KBM-7 (cell line): ENCODE data around the gene TRIM66.

Experiments used
- DNase-seq: peaks from one replicate; pipeline ENCODE4 v3.0.0-alpha.2; 2015
- in situ Hi-C: fragments of 300-500 bp; cut with MboI; formaldehyde crosslinking; loops from 2 replicates; pipeline ENCODE4 v1.14.3; 2020; ENCODE audit warnings: low sequenced_read_pairs, low pct_unique_long_range_greater_than_20kb, mixed read lengths

The TRIM66 gene

GRCh38 chr11:8693555-8693954 lies 11.1 kb upstream of the TRIM66 start:
- in situ Hi-C loops: no loop called here
- DNase-seq: no peak

DNA sequence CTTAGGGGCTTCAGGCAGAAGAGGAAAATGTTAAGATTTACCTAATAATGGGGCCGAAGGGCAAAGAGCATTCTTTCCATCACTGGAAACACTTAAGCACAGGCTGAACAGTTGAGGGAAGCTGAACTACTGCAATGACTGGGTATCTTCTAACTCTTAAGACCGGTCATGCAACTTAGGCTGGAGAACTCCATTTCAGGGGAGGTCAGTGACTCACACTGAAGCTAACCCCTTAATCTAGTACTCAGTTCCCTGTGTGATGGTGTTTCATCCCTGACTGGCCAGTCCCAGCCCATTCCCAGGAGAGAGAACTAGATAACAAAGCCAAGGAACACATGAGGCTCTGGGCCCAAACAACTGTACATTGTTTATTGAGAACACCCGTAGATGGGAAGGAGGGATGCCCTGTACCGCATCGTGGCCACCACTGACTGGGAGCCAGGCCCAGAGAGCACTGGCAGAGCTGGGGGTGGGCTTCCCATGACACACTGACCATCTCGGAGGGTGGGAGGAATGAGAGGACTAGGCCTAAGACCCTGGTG lies 10.6 kb upstream of the TRIM66 start:
- DNase-seq: no peak
- in situ Hi-C loops: no loop called here

GRCh38 chr11:8692417-8692816 lies 10.0 kb upstream of the TRIM66 start:
- DNase-seq: no peak
- in situ Hi-C loops: no loop called here

DNA sequence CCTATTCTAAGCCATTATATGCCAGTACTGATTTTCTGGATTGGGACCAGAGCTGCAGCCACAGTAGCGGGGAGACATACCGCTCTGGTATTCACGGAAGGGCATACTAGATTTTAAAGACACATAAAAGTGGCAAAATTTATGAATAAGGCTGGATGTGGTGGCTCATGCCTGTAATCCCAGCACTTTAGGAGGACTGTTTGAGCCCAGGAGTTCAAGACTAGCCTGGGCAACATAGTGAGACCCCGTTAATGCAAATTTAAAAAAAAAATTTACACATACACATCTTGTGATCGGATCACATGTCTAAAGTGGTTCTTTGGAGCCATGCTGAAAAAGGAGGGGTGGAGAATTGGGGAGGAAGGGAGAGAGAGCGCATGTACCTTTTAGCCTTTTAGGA lies 9.1 kb upstream of the TRIM66 start:
- DNase-seq: no peak
- in situ Hi-C loops: no loop called here

DNA sequence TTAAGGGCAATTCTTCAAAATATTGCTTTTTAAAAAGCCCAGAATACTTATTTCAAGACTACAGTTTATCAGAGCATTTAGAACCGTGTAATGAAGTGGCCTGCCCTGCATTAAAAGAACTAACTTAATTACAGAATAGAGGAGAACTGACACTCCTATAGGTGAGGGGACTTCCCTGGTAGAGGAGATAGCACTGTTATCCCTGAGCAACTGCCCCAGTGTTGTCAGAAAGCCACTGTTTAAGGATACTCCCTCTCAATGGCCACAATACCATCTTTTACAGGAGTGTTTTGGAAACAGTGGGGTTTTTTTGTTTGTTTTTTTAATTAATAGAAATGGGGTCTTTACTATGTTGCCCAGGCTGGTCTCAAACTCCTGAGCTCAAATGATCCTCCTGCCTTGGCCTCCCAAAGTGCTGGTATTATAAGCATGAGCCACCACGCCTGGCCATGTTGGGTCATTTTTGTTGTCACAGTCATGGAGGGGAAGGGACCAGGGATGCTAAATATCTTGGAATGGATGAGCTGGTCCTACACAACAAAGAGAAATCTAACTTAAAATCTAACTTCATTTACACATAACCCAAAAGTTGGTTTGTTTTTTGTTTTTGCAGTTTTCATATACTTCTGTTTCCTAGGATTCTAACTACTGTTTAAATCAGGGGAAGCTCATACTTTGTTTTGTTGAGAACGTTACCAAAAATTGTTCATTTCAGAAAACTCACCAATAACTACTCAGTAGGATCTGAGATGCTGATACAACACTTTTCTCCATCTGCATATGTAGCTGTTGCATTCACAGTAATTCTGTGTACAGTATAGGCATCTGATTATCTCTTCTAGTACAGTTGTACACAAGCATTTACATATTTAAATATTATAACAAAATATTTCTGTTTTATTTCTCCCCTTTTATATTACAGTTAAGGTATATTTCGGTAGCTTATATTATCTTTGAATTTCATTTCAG lies 8.2 kb upstream of the TRIM66 start:
- no peak for DNase-seq
- in situ Hi-C loops: no loop called here

DNA sequence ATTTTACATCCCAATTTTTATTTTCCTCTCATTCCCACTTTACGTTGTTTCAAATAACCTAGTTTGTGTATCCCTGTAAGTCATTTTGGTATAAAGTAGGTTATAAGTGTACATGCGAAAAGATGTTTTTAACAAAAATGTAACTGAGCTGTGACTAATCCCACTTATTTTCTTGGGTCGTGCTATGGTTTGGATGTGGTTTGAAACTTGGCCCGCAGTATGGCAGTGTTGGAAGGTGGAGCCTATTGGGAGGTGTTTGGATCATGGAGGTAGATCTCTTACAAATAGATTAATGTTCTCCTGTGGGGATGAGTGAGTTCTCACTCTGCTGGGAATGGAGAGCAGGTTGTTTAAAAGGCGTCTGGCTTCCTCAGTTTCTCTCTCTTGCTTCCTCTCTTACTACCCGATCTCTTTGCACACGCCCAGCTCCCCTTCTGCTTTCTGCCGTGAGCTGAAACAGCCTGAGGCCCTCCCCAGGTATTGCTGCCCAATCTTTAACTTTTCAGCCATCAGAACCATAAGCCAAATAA lies 7.3 kb upstream of the TRIM66 start:
- DNase-seq: no peak

DNA sequence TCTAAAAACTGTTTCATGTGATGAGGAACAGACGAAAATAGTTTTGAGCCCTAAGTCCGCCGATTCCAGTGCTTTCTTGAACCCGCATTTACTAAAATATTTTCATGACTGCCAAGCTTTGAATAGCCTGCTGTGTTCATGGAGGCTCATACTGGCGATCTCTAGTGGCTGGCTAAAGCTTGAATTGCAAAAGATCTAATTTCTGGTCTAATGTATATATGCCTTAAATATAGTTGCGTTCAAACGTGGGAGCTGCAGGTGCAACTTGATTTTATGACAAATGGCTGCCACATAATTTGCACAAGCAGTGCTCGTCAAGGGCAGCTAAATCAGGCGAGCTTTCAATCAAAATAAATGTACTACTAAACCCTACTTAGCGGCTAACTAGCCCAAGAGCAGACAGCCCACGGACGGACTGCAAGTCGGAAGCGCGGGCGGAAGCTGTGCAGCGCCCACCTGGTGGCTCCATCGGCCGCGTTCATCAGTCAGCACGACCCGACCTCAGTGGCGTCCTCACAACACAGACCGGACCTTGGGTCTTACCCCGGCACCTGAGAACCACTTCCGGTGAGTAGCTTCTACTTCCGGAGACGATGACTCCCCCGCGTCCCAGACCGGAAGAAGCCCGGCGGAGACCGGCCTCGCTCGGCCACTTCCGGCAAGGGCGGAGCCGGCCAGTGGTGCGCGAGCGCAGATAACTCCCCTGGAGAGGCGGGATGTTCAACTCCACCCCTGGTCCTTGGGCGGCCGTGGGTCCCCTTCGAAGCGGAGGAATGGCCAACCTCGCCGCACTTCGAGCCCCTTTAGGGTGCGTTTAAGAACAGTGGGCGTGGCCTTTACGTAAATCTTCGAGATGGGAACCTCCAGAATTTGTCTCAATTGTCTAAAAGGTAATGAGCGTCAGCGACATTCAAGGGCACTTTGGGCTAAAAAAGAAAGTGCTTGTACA lies 6.2 kb upstream of the TRIM66 start:
- in situ Hi-C loops: no loop called here
- peak; percentile 59 for DNase-seq

More for the DNA sequence above, 7.3 kb upstream of the TRIM66 start:
- in situ Hi-C loops: no loop called here

GRCh38 chr11:8686325-8686724 lies 3.9 kb upstream of the TRIM66 start:
- in situ Hi-C loops: no loop called here

GRCh38 chr11:8685820-8686219 lies 3.4 kb upstream of the TRIM66 start:
- no peak for DNase-seq
- in situ Hi-C loops: no loop called here

More at GRCh38 chr11:8686325-8686724, 3.9 kb upstream of the TRIM66 start:
- DNase-seq: no peak

- in situ Hi-C loops: no loop called here
- no peak for DNase-seq
Measured at GRCh38 chr11:8685306-8685705, 2.8 kb upstream of the TRIM66 start.

DNA sequence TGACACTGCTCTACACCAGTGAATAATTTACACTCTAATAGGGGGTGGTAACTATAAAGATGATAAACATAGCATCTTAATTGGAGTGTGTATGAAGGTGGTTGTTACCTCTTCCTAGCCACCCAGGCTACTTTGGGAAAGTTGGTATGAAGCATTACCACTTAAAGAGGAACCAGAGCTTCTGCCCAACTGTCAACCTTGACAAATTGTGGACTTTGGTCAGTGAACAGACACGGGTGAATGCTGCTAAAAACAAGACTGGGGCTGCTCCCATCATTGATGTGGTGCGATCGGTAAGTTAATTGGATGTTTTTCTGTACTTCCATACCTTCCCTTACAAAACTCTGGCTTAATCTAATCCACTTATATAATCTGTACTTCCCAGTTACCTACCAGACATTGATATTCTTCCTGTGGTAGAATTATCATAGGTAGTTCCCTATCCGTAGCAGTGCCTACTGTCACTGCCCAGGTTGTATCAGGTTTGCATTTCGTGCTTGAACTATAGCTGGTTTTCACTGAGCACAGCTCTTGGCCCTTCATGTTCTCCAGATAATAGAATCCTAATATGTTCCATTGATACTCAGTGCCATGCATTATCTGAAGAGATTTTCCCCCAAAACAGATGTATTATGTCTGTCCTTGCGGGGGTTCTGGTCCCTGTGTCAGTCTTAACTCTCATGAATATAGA lies 2.3 kb upstream of the TRIM66 start:
- in situ Hi-C loops: no loop called here
- no peak for DNase-seq

DNA sequence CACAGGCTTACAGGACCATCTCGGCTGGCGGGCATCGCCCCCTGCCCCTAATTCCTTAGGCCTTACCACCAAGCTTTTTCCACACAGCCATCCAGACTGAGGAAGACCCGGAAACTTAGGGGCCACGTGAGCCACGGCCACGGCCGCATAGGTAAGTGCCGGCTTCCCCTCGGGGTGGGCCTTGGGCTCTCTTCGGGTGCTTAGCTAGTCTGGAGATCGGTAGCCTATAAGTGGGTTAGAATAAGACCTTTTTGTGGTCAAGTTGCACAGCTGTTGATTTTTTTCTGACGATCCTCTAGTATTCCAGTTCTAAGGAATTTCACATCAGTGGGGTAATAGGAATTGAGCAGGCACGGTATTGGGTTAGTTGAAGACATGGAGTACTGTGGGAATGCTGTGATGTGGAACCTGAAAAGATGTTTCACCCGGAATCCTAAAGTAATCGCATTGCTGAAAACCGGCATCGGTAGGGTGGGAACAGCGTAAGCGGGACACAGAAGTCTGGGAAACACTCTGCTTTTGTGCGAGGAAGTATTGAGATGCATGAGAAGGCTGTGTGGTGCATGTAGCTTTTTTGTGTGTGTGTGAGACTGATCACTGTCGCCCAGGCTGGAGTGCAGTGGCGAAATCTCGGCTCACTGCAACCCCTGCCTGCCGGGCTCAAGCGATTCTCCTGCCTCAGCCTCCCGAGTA lies 796 bp upstream of the TRIM66 start:
- DNase-seq: no peak
- in situ Hi-C loops: no loop called here

- in situ Hi-C loops: no loop called here
- no peak for DNase-seq
Measured at GRCh38 chr11:8681837-8682302, 595 bp downstream of the TRIM66 start.

DNA sequence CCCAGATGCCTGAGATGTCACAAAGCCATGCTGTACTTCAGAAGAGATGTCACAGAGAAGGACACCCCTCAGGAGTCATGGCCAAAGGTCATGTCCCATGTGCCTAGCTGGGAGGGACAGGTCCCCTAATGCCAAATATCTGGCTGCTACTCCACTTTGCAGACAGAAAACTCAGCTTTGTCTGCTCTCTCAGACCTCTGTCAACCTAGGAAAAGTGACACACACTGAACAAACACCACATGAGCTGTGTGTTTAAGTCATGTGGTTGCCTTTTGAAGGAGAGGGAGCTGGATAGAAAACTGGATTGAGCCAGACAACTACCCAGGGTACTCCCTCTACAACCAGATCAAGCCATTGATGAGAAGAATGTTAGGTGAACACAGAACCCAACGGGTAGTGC lies 3.5 kb downstream of the TRIM66 start:
- DNase-seq: no peak
- in situ Hi-C loops: no loop called here

- in situ Hi-C loops: no loop called here
- no peak for DNase-seq
Measured at GRCh38 chr11:8676458-8676857, 6.0 kb downstream of the TRIM66 start.

GRCh38 chr11:8674859-8675258 lies 7.6 kb downstream of the TRIM66 start:
- in situ Hi-C loops: no loop called here
- DNase-seq: no peak

GRCh38 chr11:8672346-8672745 lies 10.1 kb downstream of the TRIM66 start:
- in situ Hi-C loops: no loop called here
- no peak for DNase-seq

DNA sequence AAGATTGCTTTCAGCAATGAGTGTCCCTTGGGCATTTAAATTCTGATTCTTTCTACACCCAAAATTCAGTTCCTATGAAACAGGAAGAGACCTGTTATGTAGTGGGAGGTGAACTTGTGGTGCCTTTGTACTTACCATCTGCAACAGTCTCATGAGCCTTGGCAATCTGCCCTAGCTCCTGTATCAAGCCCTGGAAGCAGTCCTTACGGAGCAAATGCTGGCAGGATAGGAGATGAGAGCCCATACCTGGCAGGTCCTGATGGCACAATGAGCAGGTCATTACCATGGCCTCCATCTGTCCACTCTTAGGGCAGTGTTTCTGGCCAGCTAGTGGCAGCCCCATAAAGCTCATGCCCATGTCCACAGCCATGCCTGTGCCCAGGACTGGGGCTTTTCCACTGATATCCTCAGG lies 10.8 kb downstream of the TRIM66 start:
- in situ Hi-C loops: no loop called here
- no peak for DNase-seq
